Central memory CD8-positive, alpha-beta T cell (primary cell): ENCODE data around the gene GNAO1.
A peak's percentile ranks its signal among the peaks of the same experiment; 100 is the strongest.

ENCODE experiments used
- ATAC-seq: fragments of 150-1000 bp; cut with Tn5 transposase; replicated peaks from 2 replicates; pipeline ENCODE4 v1.10.0; 2022; ENCODE audit warnings: mild to moderate bottlenecking, moderate FRiP score, moderate number of reproducible peaks; ENCODE audit not compliant: poor library complexity, severe bottlenecking; ENCODE audit errors: extremely low read depth
- DNase-seq, 2 donors: peaks; one replicate each; pipeline ENCODE4 v3.0.0; 2021; ENCODE audit warnings: low spot score in 2 of 2
- H3K27ac Mint-ChIP-seq: one replicate; pipeline ENCODE4 v1.8.0; 2022; ENCODE audit warnings: low read depth, mild to moderate bottlenecking, moderate library complexity, mixed read lengths
- H3K27me3 Mint-ChIP-seq: one replicate; pipeline ENCODE4 v1.8.0; 2022; ENCODE audit warnings: mixed read lengths
- H3K36me3 Mint-ChIP-seq: one replicate; pipeline ENCODE4 v1.8.0; 2022; ENCODE audit warnings: mild to moderate bottlenecking, moderate library complexity, mixed read lengths; ENCODE audit not compliant: insufficient read depth
- H3K4me1 Mint-ChIP-seq: one replicate; pipeline ENCODE4 v1.8.0; 2022; ENCODE audit warnings: mixed read lengths
- H3K4me3 Mint-ChIP-seq: one replicate; pipeline ENCODE4 v1.8.0; 2022; ENCODE audit warnings: mild to moderate bottlenecking, moderate library complexity, mixed read lengths
- H3K9me3 Mint-ChIP-seq: one replicate; pipeline ENCODE4 v1.8.0; 2022; ENCODE audit warnings: mixed read lengths

Gene GNAO1

GRCh38 chr16:56350491-56351405 lies 159.5 kb downstream of the GNAO1 start:
- DNase-seq (no peak), ATAC-seq (no peak)
- Mint-ChIP-seq H3K36me3 (peaks cover 5% of the 10 kb centered on the region), H3K27me3 (no peaks in the 10 kb centered on the region), H3K9me3 (no peaks in the 10 kb centered on the region), H3K4me3 (no peak overlapping the region), H3K27ac (no peak overlapping the region), H3K4me1 (no peaks in the 10 kb centered on the region)

DNA sequence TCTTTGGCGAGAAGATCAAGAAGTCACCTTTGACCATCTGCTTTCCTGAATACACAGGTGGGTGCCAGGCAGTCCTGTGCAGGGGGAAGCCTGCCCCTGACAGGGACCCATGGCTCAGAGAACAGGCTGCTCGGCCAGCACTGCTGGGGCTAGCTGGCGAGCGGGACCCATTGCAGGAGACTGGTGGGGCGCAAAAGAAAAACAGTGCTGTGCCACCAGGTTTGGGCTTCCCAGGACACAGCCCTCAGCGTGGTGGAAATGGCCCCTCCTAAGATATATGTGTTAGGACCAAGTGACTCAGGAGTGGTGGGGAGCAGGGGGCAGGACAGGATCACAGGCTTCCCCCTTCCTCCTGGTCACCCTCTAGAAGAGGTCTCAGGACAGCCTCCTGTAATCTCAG lies 160.2 kb downstream of the GNAO1 start:
- no peaks in the 10 kb centered on the region for H3K9me3 Mint-ChIP-seq
- peaks cover 3% of the 10 kb centered on the region for H3K36me3 Mint-ChIP-seq
- peaks cover 6% of the 10 kb centered on the region for H3K4me1 Mint-ChIP-seq
- no peak overlapping the region for H3K27ac Mint-ChIP-seq
- ATAC-seq = no peak
- no peak for DNase-seq
- H3K4me3 Mint-ChIP-seq = no peak overlapping the region
- H3K27me3 Mint-ChIP-seq = no peaks in the 10 kb centered on the region

GRCh38 chr16:56352351-56353053 lies 161.2 kb downstream of the GNAO1 start:
- Mint-ChIP-seq H3K4me3 (no peak overlapping the region), H3K36me3 (peaks cover 3% of the 10 kb centered on the region), H3K27ac (peak overlapping the region; percentile 35), H3K4me1 (peaks cover 16% of the 10 kb centered on the region), H3K27me3 (no peaks in the 10 kb centered on the region), H3K9me3 (no peaks in the 10 kb centered on the region)
- DNase-seq = no peak
- ATAC-seq = no peak

DNA sequence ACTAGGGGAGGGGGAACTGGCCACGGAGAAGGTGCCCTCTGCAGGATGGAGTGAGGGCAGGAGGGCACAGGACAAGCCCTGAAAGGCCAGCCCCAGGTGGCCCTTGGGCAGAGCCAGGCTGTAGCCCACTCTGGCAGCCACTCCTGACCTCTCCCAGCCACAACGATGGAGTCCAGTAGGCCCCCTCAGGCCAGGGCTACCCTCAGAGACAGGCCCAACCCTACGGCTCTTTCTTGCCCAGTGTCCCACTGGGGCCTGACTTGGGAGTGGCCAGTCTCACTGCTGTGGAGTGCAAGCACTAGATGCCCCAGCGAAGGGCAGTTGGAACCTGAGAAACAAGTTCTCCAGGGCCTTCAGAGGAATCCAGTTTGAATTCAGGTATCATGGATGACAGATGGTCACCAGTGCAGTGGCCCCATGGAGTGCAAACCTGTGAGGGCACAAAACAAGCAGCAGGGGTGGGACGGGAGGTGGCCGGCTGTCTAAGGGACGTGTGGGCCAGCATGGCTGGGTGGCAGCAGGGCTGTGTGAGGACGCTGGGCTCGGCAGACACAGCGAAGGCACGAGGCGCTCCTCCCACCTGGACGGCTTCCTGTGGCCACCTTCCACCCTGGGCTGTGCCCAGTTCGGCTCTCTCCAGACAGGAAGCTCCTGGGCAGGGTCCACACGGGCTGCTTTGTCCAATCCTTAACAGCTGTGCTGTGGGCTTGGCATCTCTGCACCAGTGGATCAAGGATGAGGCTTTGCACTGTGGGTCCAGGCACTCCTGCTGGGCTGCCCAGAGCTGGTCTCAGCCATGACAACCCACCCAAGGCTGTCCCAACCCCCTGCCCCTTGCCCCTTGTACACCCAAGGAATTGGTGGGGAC lies 162.0 kb downstream of the GNAO1 start:
- H3K27ac Mint-ChIP-seq = peak overlapping the region; percentile 35
- H3K4me1 Mint-ChIP-seq = peaks cover 17% of the 10 kb centered on the region
- H3K9me3 Mint-ChIP-seq = no peaks in the 10 kb centered on the region
- DNase-seq (no peak), ATAC-seq (no peak)
- peaks cover 3% of the 10 kb centered on the region for H3K36me3 Mint-ChIP-seq
- H3K27me3 Mint-ChIP-seq = no peaks in the 10 kb centered on the region
- H3K4me3 Mint-ChIP-seq = no peak overlapping the region

GRCh38 chr16:56354016-56354415 lies 162.7 kb downstream of the GNAO1 start:
- ATAC-seq (no peak), DNase-seq (no peak)
- Mint-ChIP-seq H3K4me3 (no peak overlapping the region), H3K27me3 (no peaks in the 10 kb centered on the region), H3K27ac (no peak overlapping the region), H3K36me3 (peaks cover 3% of the 10 kb centered on the region), H3K4me1 (peaks cover 17% of the 10 kb centered on the region), H3K9me3 (no peaks in the 10 kb centered on the region)

DNA sequence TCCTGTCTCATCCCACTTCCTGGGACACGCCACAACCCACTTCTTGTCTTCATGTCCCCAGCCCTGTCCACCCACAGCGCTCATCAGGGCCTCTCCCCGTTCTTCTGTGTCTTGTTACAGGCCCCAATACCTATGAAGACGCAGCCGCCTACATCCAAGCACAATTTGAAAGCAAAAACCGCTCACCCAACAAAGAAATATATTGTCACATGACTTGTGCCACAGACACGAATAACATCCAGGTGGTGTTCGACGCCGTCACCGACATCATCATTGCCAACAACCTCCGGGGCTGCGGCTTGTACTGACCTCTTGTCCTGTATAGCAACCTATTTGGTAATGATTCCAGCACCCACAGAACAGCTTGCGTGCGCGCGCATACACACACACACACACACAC lies 163.5 kb downstream of the GNAO1 start:
- Mint-ChIP-seq H3K4me3 (no peak overlapping the region), H3K27me3 (no peaks in the 10 kb centered on the region), H3K9me3 (no peaks in the 10 kb centered on the region), H3K27ac (peak overlapping the region; percentile 63), H3K4me1 (peaks cover 17% of the 10 kb centered on the region), H3K36me3 (peaks cover 3% of the 10 kb centered on the region)
- DNase-seq (no peak), ATAC-seq (no peak)

GRCh38 chr16:56355221-56355620 lies 163.9 kb downstream of the GNAO1 start:
- Mint-ChIP-seq H3K27me3 (no peaks in the 10 kb centered on the region), H3K36me3 (peaks cover 3% of the 10 kb centered on the region), H3K27ac (peak overlapping the region; percentile 63), H3K9me3 (no peaks in the 10 kb centered on the region), H3K4me1 (peaks cover 17% of the 10 kb centered on the region), H3K4me3 (no peak overlapping the region)
- ATAC-seq (no peak), DNase-seq (no peak)

GRCh38 chr16:56355786-56356275 lies 164.5 kb downstream of the GNAO1 start:
- ATAC-seq (no peak), DNase-seq (no peak)
- Mint-ChIP-seq H3K36me3 (peaks cover 3% of the 10 kb centered on the region), H3K9me3 (no peaks in the 10 kb centered on the region), H3K27me3 (no peaks in the 10 kb centered on the region), H3K27ac (peak overlapping the region; percentile 89), H3K4me3 (peak overlapping the region; percentile 86), H3K4me1 (peaks cover 17% of the 10 kb centered on the region)

DNA sequence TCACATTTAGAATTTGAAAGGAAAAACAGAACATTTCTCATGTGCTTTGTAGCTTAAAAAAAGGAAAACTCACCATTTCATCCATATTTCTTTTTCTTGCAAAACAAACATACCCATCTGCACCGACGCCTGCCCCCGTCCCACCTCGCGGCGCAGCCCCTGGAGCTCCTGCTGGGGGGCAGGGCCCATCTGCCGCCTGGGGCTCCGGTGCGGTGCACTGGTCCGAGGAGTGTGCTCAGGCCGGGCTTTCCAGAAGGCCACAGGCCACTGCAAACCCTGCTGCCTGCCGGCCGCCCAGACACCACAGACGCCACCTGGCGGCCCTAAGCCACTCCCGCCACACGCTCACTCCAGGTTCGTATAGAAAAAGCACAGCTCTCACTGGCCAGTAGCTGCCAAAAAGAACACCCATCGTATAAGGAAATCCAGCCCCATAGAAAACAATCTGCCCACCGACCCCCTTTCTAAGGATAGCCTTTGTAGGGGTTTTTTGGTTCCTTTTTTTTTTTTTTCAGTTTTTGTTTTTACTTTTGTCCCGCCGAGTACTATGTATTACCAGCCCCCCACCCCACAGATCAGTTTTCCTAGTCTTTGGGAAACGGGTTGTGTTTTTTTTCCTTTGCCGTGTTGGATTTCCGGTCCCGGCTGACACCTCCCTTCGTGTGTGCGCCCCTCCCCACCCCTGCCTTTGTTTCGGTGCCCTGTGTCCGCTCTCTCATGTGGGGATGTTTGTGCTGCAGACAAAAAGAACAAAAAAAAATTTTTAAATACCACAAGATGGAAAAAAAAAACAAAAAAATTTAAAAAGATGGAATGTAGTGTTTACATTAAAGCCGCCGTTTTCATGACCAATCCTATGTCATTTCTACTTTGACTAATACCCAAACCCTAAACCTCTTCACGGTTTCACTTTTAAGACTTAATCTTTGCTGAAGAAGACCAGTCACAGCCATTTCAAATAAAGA lies 165.3 kb downstream of the GNAO1 start:
- Mint-ChIP-seq H3K36me3 (peaks cover 3% of the 10 kb centered on the region), H3K9me3 (no peaks in the 10 kb centered on the region), H3K27me3 (no peaks in the 10 kb centered on the region), H3K4me1 (peaks cover 17% of the 10 kb centered on the region), H3K4me3 (peak overlapping the region; percentile 86), H3K27ac (peak overlapping the region; percentile 89)
- ATAC-seq (peak; percentile 73), DNase-seq (peak in 1 of 2 donors; percentile 42)

- peaks cover 2% of the 10 kb centered on the region for H3K36me3 Mint-ChIP-seq
- H3K27ac Mint-ChIP-seq = peak overlapping the region; percentile 89
- DNase-seq = no peak
- H3K9me3 Mint-ChIP-seq = no peaks in the 10 kb centered on the region
- H3K27me3 Mint-ChIP-seq = no peaks in the 10 kb centered on the region
- peak overlapping the region; percentile 86 for H3K4me3 Mint-ChIP-seq
- peaks cover 17% of the 10 kb centered on the region for H3K4me1 Mint-ChIP-seq
- ATAC-seq = peak; percentile 24
Measured at GRCh38 chr16:56357241-56357764, 166.0 kb downstream of the GNAO1 start.

DNA sequence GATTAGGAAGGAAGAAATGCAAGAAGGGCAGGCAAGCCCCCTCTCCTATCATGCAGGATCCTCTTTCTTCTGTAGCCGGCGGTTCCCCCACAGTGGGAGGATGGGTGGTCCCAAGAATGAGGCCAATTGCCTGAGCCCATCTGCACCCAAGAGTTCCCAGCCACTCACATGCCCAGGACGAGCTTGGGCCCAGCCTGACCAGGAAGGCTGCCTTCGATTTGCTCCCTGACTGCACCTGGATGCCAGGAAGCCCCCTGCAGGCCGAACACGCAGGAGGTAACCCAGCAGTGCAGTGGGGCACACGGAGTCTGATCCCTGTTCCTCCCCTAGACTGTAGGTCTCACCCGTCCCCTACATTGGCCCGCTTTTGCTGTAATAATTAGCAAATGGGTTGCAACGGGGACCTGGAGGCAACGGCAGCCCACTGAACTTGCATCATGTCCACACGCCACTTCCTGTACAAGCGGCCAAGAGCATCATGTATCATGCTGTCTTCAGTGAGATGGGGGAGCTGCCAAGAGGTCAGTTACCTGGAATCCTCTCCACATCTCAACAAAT lies 166.6 kb downstream of the GNAO1 start:
- Mint-ChIP-seq H3K9me3 (no peaks in the 10 kb centered on the region), H3K36me3 (peaks cover 4% of the 10 kb centered on the region), H3K4me3 (peak overlapping the region; percentile 86), H3K27ac (peak overlapping the region; percentile 89), H3K27me3 (no peaks in the 10 kb centered on the region), H3K4me1 (peaks cover 17% of the 10 kb centered on the region)
- ATAC-seq = no peak
- no peak for DNase-seq
